Measurements from ENCODE around the gene ARHGAP19. TPM values are rescaled to one million over a fixed set of nuclear protein-coding genes. Genes with fewer than 3 reads are reported as not detected.

ARHGAP19 gene
- total and polyA plus RNA-seq, 2 of the 8 experiments (the other 6 are each of a cell fraction or from before 2014, with no cell fraction given) = 13.3 to 32.1 TPM

DNA sequence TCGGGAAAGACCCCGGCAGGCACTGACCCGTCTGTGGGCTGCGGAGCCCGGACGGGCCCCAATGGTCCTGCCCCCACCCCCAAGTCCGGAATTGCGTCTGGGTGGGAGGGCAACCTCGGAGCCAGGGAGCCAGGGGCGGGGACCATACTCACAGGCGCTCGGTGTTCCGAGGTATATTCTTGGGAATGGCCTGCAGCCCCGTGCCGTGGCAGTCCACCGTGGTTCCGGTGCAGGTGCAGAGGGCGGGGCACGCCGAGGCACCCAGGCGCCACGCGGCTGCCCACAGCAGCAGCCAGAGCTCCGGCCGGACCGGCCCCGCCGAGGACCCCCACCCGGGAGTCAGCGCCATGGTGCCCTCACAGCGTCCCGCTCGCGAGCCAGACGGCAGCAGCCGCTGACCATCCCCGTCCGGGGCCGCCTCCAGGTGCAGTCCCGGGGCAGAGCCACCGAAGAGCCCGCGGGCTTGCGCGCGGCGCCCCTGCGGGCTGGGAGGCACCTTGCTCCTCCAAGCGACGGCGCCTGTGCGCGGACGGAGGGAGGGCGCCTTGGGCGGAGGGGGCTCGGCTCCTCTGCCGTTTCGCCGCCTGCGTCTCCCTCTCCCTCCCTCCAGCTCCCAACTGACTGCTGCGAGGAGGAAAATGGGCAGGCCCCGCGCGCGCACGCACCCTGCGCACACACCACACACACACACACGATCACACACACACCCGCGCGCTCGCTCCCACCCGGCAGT is 106.9 kb downstream of the ARHGAP19 start, which contains the start of gene SLIT1 (continued):
- TF ChIP-seq CTCF (IDR thresholded peaks at IDR 0.05; ENCODE audit: control extremely low read depth in 1 of 3, insufficient read depth in 1 of 3, low read depth in 1 of 3, low read length in 3 of 3) (no peak), HDAC2 (IDR thresholded peaks at IDR 0.05; ENCODE audit: borderline replicate concordance in 1 of 2, low read depth in 2 of 2, low read length in 2 of 2) (no peak; a peak in 1 of 4 replicates), KDM4A (IDR thresholded peaks at IDR 0.05; ENCODE audit: low read depth, low read length, severe bottlenecking) (peak; percentile 87)
